MM.1S (cell line): ENCODE data around the gene AP1M1.

Experiments
- DNase-seq: peaks from one replicate; pipeline ENCODE4 v3.0.0-alpha.2; 2015
- H2AFZ ChIP-seq: fragments of 300-600 bp; sonication (generic); 2 replicates; pipeline ENCODE4 v1.6.0; 2016; ENCODE audit warnings: antibody characterized with exemption, low read length
- H3F3A ChIP-seq: fragments of 300-600 bp; sonication (generic); 2 replicates; pipeline ENCODE4 v1.6.1; 2016; ENCODE audit warnings: mild to moderate bottlenecking, antibody characterized with exemption, low read length, moderate library complexity, mixed read lengths; ENCODE audit not compliant: insufficient read depth
- H3K27ac ChIP-seq: fragments of 300-600 bp; sonication (generic); 2 replicates; pipeline ENCODE4 v1.5.1; 2016; ENCODE audit warnings: mild to moderate bottlenecking, low read length
- H3K27me3 ChIP-seq: fragments of 300-600 bp; sonication (generic); replicated peaks from 2 replicates; pipeline ENCODE4 v1.6.0; 2016; ENCODE audit warnings: low read length; ENCODE audit not compliant: insufficient read depth
- H3K36me3 ChIP-seq: fragments of 300-600 bp; sonication (generic); replicated peaks from 2 replicates; pipeline ENCODE4 v1.6.1; 2016; ENCODE audit warnings: mild to moderate bottlenecking, low read length, mixed read lengths; ENCODE audit not compliant: insufficient read depth
- H3K4me1 ChIP-seq: fragments of 300-600 bp; sonication (generic); 2 replicates; pipeline ENCODE4 v1.6.1; 2016; ENCODE audit warnings: low read length, mixed read lengths
- H3K4me2 ChIP-seq: fragments of 300-600 bp; sonication (generic); 2 replicates; pipeline ENCODE4 v1.6.0; 2016; ENCODE audit warnings: low read depth, low read length
- H3K4me3 ChIP-seq: fragments of 300-600 bp; sonication (generic); 2 replicates; pipeline ENCODE4 v1.5.1; 2016; ENCODE audit warnings: low read length, mixed read lengths
- H3K79me2 ChIP-seq: fragments of 300-600 bp; sonication (generic); 2 replicates; pipeline ENCODE4 v1.6.1; 2016; ENCODE audit warnings: mixed run types, low read length, mixed read lengths
- H3K9ac ChIP-seq: fragments of 300-600 bp; sonication (generic); 2 replicates; pipeline ENCODE4 v1.6.1; 2016; ENCODE audit warnings: low read length, mixed read lengths
- H3K9me2 ChIP-seq: fragments of 300-600 bp; sonication (generic); replicated peaks from 2 replicates; pipeline ENCODE4 v1.6.1; 2016; ENCODE audit warnings: mild to moderate bottlenecking, low read length, mixed read lengths; ENCODE audit not compliant: insufficient read depth
- H3K9me3 ChIP-seq: fragments of 300-600 bp; sonication (generic); replicated peaks from 2 replicates; pipeline ENCODE4 v1.6.1; 2016; ENCODE audit warnings: mild to moderate bottlenecking, low read length, mixed read lengths; ENCODE audit not compliant: insufficient read depth
- H4K20me1 ChIP-seq: fragments of 300-600 bp; sonication (generic); 2 replicates; pipeline ENCODE4 v1.6.1; 2016; ENCODE audit warnings: mild to moderate bottlenecking, low read length, moderate library complexity, mixed read lengths; ENCODE audit not compliant: insufficient read depth
- EZH2 ChIP-seq: fragments of 300-600 bp; sonication (generic); optimal IDR thresholded peaks from 2 replicates; pipeline ENCODE3; 2017; ENCODE audit warnings: low read depth, mild to moderate bottlenecking, antibody characterized with exemption, low read length, mixed read lengths
- EZH2phosphoT487 ChIP-seq: fragments of 300-600 bp; sonication (generic); IDR thresholded peaks from 2 replicates; pipeline ENCODE4 v1.6.1; 2018; ENCODE audit warnings: antibody characterized with exemption, low read length
- TF ChIP-seq, protein P1 (sequence below): fragments of 300-600 bp; sonication (generic); IDR thresholded peaks from 2 replicates; pipeline ENCODE4 v1.5.1; 2016; ENCODE audit warnings: antibody characterized with exemption, low read length, mixed read lengths

Gene AP1M1

DNA sequence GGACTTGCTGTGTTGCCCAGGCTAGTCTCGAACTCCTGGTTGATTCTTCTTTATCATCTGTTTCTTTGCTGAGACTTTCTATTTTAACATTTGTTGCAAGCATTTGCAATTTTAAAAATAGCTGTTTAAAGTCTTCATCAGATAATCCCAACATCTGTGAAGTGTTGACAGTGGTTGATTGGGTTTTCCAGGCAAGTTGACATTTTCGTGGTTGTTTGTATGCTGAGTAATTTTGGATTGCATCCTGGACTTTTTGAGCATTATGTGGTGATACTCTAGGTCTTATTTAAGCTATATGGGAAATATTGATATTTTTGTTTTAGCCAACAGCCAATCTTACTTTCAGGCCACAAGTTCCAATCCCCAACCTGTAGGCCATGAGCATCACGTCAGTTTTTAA is 25.1 kb downstream of the AP1M1 start:
- Histone ChIP-seq H3K9me3 (no peaks in the 10 kb centered on the region), H3K27ac (no peak overlapping the region), H3K36me3 (0 out of 2 replicates have a peak, but pooled peaks cover 5% of the 10 kb centered on the region), H3K4me3 (no peak overlapping the region), H3K4me1 (no peaks in the 10 kb centered on the region), H3K9me2 (no peaks in the 10 kb centered on the region), H2AFZ (no peak overlapping the region), H4K20me1 (no peaks in the 10 kb centered on the region), H3K9ac (no peak overlapping the region), H3K27me3 (no peaks in the 10 kb centered on the region), H3K79me2 (no peaks in the 10 kb centered on the region), H3K4me2 (no peak overlapping the region), H3F3A (no peaks in the 10 kb centered on the region)
- TF ChIP-seq, protein P1, sequence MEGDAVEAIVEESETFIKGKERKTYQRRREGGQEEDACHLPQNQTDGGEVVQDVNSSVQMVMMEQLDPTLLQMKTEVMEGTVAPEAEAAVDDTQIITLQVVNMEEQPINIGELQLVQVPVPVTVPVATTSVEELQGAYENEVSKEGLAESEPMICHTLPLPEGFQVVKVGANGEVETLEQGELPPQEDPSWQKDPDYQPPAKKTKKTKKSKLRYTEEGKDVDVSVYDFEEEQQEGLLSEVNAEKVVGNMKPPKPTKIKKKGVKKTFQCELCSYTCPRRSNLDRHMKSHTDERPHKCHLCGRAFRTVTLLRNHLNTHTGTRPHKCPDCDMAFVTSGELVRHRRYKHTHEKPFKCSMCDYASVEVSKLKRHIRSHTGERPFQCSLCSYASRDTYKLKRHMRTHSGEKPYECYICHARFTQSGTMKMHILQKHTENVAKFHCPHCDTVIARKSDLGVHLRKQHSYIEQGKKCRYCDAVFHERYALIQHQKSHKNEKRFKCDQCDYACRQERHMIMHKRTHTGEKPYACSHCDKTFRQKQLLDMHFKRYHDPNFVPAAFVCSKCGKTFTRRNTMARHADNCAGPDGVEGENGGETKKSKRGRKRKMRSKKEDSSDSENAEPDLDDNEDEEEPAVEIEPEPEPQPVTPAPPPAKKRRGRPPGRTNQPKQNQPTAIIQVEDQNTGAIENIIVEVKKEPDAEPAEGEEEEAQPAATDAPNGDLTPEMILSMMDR = no peak
- TF ChIP-seq EZH2phosphoT487 (no peak), EZH2 (no peak)
- no peak for DNase-seq

DNA sequence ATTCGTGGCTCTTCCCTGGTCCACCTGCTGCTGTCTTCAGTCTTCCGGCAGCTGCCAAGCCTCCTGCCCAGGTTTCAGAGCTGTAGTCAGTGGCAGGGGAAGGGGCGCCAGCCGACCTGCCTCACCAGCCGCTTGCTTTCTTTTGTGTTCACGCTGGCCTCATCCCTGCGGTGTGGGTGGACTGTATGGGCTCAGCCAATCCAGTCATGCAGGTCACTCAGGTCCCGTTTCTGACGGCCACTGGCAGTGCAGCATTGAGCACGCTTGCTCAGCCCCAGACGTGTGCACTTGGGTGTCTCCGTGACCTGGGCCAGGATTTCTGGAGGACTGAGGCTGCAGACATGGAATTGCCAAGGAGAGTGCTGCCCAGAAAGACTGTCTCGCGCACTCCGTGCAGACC is 26.0 kb downstream of the AP1M1 start:
- no peaks in the 10 kb centered on the region for H3K9me2 ChIP-seq
- 0 out of 2 replicates have a peak, but pooled peaks cover 5% of the 10 kb centered on the region for H3K36me3 ChIP-seq
- no peak overlapping the region for H3K27ac ChIP-seq
- no peaks in the 10 kb centered on the region for H3F3A ChIP-seq
- no peaks in the 10 kb centered on the region for H3K27me3 ChIP-seq
- no peak overlapping the region for H3K4me2 ChIP-seq
- no peaks in the 10 kb centered on the region for H4K20me1 ChIP-seq
- no peaks in the 10 kb centered on the region for H3K9me3 ChIP-seq
- no peaks in the 10 kb centered on the region for H3K4me1 ChIP-seq
- no peak overlapping the region for H3K9ac ChIP-seq
- H3K4me3 ChIP-seq = no peak overlapping the region
- DNase-seq = no peak
- TF ChIP-seq EZH2 (no peak), EZH2phosphoT487 (no peak)
- TF ChIP-seq, protein P1 = no peak
- H3K79me2 ChIP-seq = no peaks in the 10 kb centered on the region
- no peak overlapping the region for H2AFZ ChIP-seq

DNA sequence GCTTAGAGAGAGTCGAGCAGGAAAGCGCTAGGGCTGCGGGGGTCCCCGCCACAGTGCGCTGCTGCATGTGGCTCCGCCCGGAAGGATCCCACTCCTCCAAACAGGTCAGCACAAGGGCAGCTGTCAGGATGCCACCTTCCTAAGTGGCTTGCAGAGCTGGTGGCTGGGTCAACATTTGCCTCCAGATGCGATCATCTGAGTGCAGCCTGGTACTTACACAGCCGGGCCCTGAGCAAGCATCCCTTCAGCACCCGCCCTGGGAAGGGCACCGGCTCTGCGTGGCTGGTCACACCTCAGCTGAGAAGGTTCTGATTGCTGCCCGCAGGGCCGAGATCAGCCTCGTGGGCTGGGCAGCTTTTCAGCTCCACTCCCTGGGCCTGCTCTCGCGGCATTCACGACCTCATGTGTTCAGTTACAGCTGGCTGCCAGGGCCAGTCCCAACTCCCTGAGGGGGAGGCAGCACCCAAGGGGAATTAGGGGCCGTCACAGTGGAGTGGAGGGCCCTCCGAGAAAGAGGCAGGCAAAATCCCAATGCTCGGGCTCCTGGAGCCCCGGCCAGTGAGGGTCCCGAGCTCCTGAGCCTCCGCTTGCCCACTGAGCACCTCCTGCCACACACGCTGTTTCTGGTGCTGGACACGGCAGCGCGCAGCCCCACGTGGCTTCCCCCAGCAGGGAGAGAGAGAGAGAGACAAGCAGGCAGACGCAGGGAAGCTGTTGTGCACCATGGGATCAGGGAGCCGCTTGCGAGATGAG is 26.8 kb downstream of the AP1M1 start:
- H3K9me3 ChIP-seq = no peaks in the 10 kb centered on the region
- H3K36me3 ChIP-seq = 0 out of 2 replicates have a peak, but pooled peaks cover 3% of the 10 kb centered on the region
- no peaks in the 10 kb centered on the region for H3K27me3 ChIP-seq
- DNase-seq = no peak
- no peaks in the 10 kb centered on the region for H3K4me1 ChIP-seq
- H3K4me3 ChIP-seq = no peak overlapping the region
- H4K20me1 ChIP-seq = no peaks in the 10 kb centered on the region
- no peak overlapping the region for H2AFZ ChIP-seq
- H3K9me2 ChIP-seq = no peaks in the 10 kb centered on the region
- no peak for TF ChIP-seq EZH2phosphoT487
- no peak for TF ChIP-seq EZH2
- TF ChIP-seq, protein P1 = no peak
- no peak overlapping the region for H3K27ac ChIP-seq
- H3K79me2 ChIP-seq = no peaks in the 10 kb centered on the region
- no peak overlapping the region for H3K9ac ChIP-seq
- no peaks in the 10 kb centered on the region for H3F3A ChIP-seq
- no peak overlapping the region for H3K4me2 ChIP-seq
